ENCODE measurements around the gene CACNA1D. TPM values are rescaled to one million over a fixed set of nuclear protein-coding genes. Genes with fewer than 3 reads are reported as not detected.

Gene CACNA1D
- total RNA-seq, 4 donors from 2014 or later = 0.75 to 2.5 (median 1.2) TPM

GRCh38 chr3:53834429-53835095 is 340.2 kb downstream of the CACNA1D start:
- Histone ChIP-seq H3K27ac (replicated peaks in 1 of 4) (no peak overlapping the region), H3K36me3 (peaks cover 0 to 4% (median 0%) of the 10 kb centered on the region in 4 donors), H3K4me1 (no peaks in the 10 kb centered on the region), H3K4me3 (no peak overlapping the region), H3K27me3 (peaks cover 0 to 4% (median 0%) of the 10 kb centered on the region in 4 donors), H3K9me3 (no peaks in the 10 kb centered on the region)
- WGBS = 93% methylated on average over 5 of the region's 6 CpGs
- intact Hi-C loops (cut with DNase I) = no loop called here
- TF ChIP-seq POLR2A (IDR thresholded peaks at IDR 0.05; ENCODE audit: low read depth) (no peak), EP300 (IDR thresholded peaks at IDR 0.05) (no peak), POLR2AphosphoS5 (IDR thresholded peaks at IDR 0.05) (no peak), CTCF (IDR thresholded peaks at IDR 0.05) (no peak)
- no peak for DNase-seq (ENCODE audit: extremely low spot score)

- intact Hi-C loops (cut with DNase I) = no loop called here
- no peak for TF ChIP-seq CTCF (IDR thresholded peaks at IDR 0.05)
- no peak for TF ChIP-seq POLR2AphosphoS5 (IDR thresholded peaks at IDR 0.05)
- no peak for TF ChIP-seq POLR2A (IDR thresholded peaks at IDR 0.05; ENCODE audit: low read depth)
- no peak for TF ChIP-seq EP300 (IDR thresholded peaks at IDR 0.05)
- no peak overlapping the region for H3K27ac ChIP-seq (replicated peaks in 1 of 4)
- H3K36me3 ChIP-seq = peaks cover 0 to 4% (median 0%) of the 10 kb centered on the region in 4 donors
- DNase-seq (ENCODE audit: extremely low spot score) = no peak
- H3K27me3 ChIP-seq = peaks cover 0 to 4% (median 0%) of the 10 kb centered on the region in 4 donors
- WGBS = 100% methylated on average over 1 of the region's 1 CpG
- H3K9me3 ChIP-seq = no peaks in the 10 kb centered on the region
- no peaks in the 10 kb centered on the region for H3K4me1 ChIP-seq
- no peak overlapping the region for H3K4me3 ChIP-seq
Observed at GRCh38 chr3:53835257-53835656, 340.8 kb downstream of the CACNA1D start.

- Histone ChIP-seq H3K9me3 (no peaks in the 10 kb centered on the region), H3K27ac (replicated peaks in 1 of 4) (no peak overlapping the region), H3K4me1 (no peaks in the 10 kb centered on the region), H3K36me3 (peaks cover 0 to 4% (median 0%) of the 10 kb centered on the region in 4 donors), H3K27me3 (peaks cover 0 to 4% (median 0%) of the 10 kb centered on the region in 4 donors), H3K4me3 (no peak overlapping the region)
- intact Hi-C loops (cut with DNase I) = no loop called here
- TF ChIP-seq EP300 (IDR thresholded peaks at IDR 0.05) = no peak
- TF ChIP-seq CTCF (IDR thresholded peaks at IDR 0.05) = no peak
- TF ChIP-seq POLR2A (IDR thresholded peaks at IDR 0.05; ENCODE audit: low read depth) = no peak
- no peak for TF ChIP-seq POLR2AphosphoS5 (IDR thresholded peaks at IDR 0.05)
- DNase-seq (ENCODE audit: extremely low spot score) = no peak
- 98% methylated on average over 5 of the region's 9 CpGs for WGBS
Observed at GRCh38 chr3:53836084-53836872, 341.9 kb downstream of the CACNA1D start.

- DNase-seq (ENCODE audit: extremely low spot score) = no peak
- intact Hi-C loops (cut with DNase I) = no loop called here
- H3K9me3 ChIP-seq = no peaks in the 10 kb centered on the region
Observed at GRCh38 chr3:53837331-53837730, 342.9 kb downstream of the CACNA1D start.

More at GRCh38 chr3:53837331-53837730, 342.9 kb downstream of the CACNA1D start:
- TF ChIP-seq POLR2AphosphoS5 (IDR thresholded peaks at IDR 0.05) (no peak), EP300 (IDR thresholded peaks at IDR 0.05) (no peak), POLR2A (IDR thresholded peaks at IDR 0.05; ENCODE audit: low read depth) (no peak), CTCF (IDR thresholded peaks at IDR 0.05) (no peak)
- WGBS = 79% methylated on average over 10 of the region's 10 CpGs
- peaks cover 0 to 4% (median 0%) of the 10 kb centered on the region in 4 donors for H3K36me3 ChIP-seq
- H3K4me1 ChIP-seq = no peaks in the 10 kb centered on the region
- peaks cover 0 to 4% (median 0%) of the 10 kb centered on the region in 4 donors for H3K27me3 ChIP-seq
- H3K27ac ChIP-seq (replicated peaks in 1 of 4) = no peak overlapping the region
- no peak overlapping the region for H3K4me3 ChIP-seq

Measured in esophagus muscularis mucosa (tissue), 4 donors.